RWPE1 (cell line): ENCODE results near the gene NAA16.

Experiments used
- CTCF ChIA-PET: fragments of 350-600 bp; sonication (Branson Sonifier 250); formaldehyde crosslinking; extraction: SDS; loops from one replicate; lab custom pipeline; 2021; lab: Yijun Ruan, JAX
- POLR2A ChIA-PET: fragments of 400-600 bp; formaldehyde crosslinking; extraction: SDS; loops from one replicate; lab custom pipeline; 2020; ENCODE audit warnings: antibody characterized with exemption; ENCODE audit not compliant: low non-redundant PET; lab: Yijun Ruan, JAX
- DNase-seq: peaks from one replicate; pipeline ENCODE4 v3.0.0; 2012; ENCODE audit warnings: low spot score
- H3K27ac ChIP-seq: fragments of 450-650 bp; 2 replicates; pipeline ENCODE4 v1.5.1; 2017
- CTCF ChIP-seq: fragments of 450-650 bp; conservative IDR thresholded peaks from 2 replicates; pipeline ENCODE4 v1.5.1; 2017; ENCODE audit warnings: low read depth, mild to moderate bottlenecking

Gene NAA16

DNA sequence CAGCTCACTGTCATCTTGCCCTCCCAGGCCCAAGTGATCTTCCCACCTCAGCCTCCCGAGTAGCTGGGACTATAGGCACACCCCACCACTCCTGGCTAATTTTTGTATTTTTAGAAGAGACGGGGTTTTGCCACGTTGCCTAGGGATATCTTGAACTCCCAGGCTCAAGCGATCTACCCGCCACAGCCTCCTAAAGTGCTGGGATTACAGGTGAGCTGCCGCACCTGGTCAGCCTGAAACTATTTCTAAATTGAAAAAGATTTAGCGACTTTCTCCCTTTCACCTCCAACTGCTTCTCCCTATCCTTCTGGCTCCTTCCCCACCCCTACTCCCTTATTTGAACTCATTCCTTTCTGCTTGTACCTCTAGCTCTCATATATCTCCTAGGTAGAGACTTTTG, 19.8 kb upstream of the NAA16 start:
- ChIA-PET POLR2A (no interaction called here), CTCF (no interaction called here)
- DNase-seq, result no peak
- no peak for TF ChIP-seq CTCF
- H3K27ac ChIP-seq, result no peak overlapping the region

DNA sequence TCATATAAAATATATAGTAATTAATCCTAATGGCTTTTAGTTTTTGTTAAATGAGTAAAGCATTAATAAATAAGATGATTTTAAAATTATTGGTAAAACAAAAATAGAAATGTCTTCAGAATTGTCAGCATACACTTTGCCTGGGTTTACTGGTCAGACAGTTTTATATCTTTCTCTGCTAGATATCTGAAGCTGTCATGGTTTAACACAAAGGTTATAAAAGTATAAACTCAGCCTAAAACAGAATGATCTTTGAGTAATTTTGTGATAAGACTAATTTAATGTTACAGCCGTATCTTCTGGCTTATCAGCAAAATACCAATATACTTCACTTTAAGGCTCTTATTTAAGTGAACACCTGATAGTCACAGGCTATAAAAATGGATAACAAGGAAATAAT, 17.8 kb upstream of the NAA16 start:
- ChIA-PET CTCF (no interaction called here), POLR2A (no interaction called here)
- DNase-seq, result no peak
- H3K27ac ChIP-seq, result no peak overlapping the region
- no peak for TF ChIP-seq CTCF

DNA sequence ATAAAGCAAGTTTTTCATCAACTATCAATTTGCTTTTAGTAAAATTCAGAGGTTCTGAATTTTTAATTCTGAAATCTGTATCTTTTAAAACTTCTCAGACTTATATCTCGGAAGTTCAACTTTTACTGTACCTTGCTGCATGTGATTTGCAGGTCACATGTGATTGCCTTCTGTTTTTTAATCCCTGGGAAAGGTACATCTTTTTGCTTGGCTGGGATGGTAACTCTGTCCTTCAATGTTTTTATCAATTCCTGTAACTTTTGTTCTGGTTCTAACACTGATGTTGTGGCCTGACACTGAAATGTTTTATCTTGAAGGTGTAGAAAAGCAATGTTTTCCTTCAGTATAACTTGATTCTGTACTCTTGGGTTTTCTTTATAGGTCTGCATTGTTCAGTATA, 16.2 kb upstream of the NAA16 start:
- no peak for DNase-seq
- no peak for TF ChIP-seq CTCF
- POLR2A ChIA-PET, result no interaction called here
- CTCF ChIA-PET, result no interaction called here
- no peak overlapping the region for H3K27ac ChIP-seq

GRCh38 chr13:41295973-41296372, 15.1 kb upstream of the NAA16 start:
- CTCF ChIA-PET, result interaction anchor here (0.6 kb wide), 1 partner anchor 64 kb away, joined by 8 read pairs; no protein-coding TSS in a partner anchor
- POLR2A ChIA-PET, result no interaction called here

GRCh38 chr13:41296879-41297646, 14.0 kb upstream of the NAA16 start:
- ChIA-PET CTCF (no interaction called here), POLR2A (no interaction called here)
- no peak overlapping the region for H3K27ac ChIP-seq
- TF ChIP-seq CTCF, result no peak
- DNase-seq, result no peak

More at GRCh38 chr13:41295973-41296372, 15.1 kb upstream of the NAA16 start:
- no peak for DNase-seq
- no peak for TF ChIP-seq CTCF
- H3K27ac ChIP-seq, result no peak overlapping the region

DNA sequence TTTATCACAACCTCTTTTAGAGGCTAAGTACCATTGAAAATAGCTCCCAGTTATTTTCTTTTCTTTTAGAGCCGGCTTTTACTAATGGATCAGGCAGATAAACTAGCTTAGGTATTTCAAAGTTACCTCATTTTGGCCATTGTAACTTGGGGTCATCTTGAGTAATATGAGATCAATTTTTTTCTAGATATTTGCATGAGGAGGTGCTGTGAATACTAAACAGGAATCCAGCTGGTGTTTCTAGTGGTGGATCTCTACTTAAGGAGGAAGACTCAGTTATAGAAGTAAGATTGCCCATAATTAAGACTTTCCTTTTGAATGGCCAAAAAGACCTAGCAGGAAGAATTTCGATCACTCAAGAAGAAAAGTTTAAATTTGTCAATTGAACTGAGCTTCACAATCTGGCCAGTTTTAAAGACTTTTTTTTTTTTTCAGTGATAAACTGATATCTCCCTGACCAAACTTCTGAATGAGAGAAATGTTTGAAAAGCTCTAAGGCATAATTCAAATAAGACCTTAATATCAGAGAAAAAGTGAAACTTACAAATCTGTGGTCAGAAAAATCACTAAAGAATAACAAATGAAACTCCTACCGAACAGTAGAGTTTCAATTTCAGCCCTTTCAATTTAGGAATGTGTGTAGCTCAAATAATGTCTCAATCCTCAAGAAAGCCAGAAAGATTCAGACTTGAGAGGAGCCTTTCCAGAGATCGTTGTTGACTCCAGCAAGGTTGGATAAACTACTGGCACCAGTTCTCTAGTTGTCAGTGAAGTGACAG, 11.6 kb upstream of the NAA16 start:
- CTCF ChIA-PET, result no interaction called here
- H3K27ac ChIP-seq, result no peak overlapping the region
- no peak for TF ChIP-seq CTCF
- no peak for DNase-seq
- POLR2A ChIA-PET, result no interaction called here
